ENCODE results near the gene FARSB. TPM values are rescaled to one million over a fixed set of nuclear protein-coding genes. Genes with fewer than 3 reads are reported as not detected.

Gene FARSB
- polyA plus RNA-seq, 3 donors: 5.8 to 10.9 (median 8.4) TPM

DNA sequence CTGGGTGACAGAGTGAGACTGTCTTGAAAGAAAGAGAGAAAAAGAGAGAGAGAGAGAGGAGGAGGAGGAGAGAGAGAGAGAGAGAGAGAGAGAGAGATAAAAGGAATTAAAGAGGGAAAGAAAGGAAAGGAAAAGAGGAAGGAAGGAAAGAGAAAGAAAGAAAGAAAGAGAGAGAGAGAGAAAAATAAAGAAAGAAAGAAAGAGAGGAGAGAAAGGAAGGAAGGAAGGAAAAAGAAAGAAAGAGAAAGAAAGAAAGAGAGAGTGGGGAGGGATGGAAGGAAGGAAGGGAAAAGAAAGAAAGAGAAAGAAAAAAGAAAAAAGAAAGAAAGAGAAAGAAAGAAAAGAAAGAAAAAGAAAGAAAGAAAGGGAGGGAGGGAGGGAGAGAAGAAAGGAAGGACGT, 45.3 kb upstream of the FARSB start:
- Histone ChIP-seq H4K20me1 (ENCODE audit: insufficient read depth, low read length) (no peaks in the 10 kb centered on the region), H3K4me2 (replicated peaks; ENCODE audit: extremely low read depth, low read length, poor library complexity, severe bottlenecking) (no peak overlapping the region), H3K9me3 (replicated peaks in 1 of 2; ENCODE audit: control insufficient read depth in 1 of 2, insufficient read depth in 1 of 2, low read length in 2 of 2) (no peaks in the 10 kb centered on the region), H2AFZ (ENCODE audit: insufficient read depth, low read depth, low read length, poor library complexity, severe bottlenecking) (no peak overlapping the region), H3K79me2 (ENCODE audit: insufficient read depth, low read length) (no peaks in the 10 kb centered on the region), H3K36me3 (replicated peaks in 1 of 2; ENCODE audit: control insufficient read depth in 1 of 2, insufficient read depth in 2 of 2, low read length in 2 of 2) (no peaks in the 10 kb centered on the region), H3K27me3 (ENCODE audit: control insufficient read depth in 2 of 2, insufficient read depth in 2 of 2, low read length in 2 of 2) (no peaks in the 10 kb centered on the region), H3K27ac (ENCODE audit: low read depth in 1 of 2, low read length in 2 of 2) (no peak overlapping the region), H3K4me1 (ENCODE audit: control insufficient read depth in 1 of 2, insufficient read depth in 2 of 2, low read length in 2 of 2) (no peaks in the 10 kb centered on the region), H3K9ac (ENCODE audit: insufficient read depth, low read length, poor library complexity, severe bottlenecking) (no peak overlapping the region), H3K4me3 (replicated peaks in 1 of 3; ENCODE audit: low read depth in 2 of 3, low read length in 3 of 3) (no peak overlapping the region)
- no peak overlapping the region for H3K4me3 Mint-ChIP-seq
- no peak for DNase-seq
- no peaks in the 10 kb centered on the region for H3K9me3 Mint-ChIP-seq
- H3K36me3 Mint-ChIP-seq: no peaks in the 10 kb centered on the region
- peaks cover 7% of the 10 kb centered on the region for H3K4me1 Mint-ChIP-seq
- TF ChIP-seq, protein P1, sequence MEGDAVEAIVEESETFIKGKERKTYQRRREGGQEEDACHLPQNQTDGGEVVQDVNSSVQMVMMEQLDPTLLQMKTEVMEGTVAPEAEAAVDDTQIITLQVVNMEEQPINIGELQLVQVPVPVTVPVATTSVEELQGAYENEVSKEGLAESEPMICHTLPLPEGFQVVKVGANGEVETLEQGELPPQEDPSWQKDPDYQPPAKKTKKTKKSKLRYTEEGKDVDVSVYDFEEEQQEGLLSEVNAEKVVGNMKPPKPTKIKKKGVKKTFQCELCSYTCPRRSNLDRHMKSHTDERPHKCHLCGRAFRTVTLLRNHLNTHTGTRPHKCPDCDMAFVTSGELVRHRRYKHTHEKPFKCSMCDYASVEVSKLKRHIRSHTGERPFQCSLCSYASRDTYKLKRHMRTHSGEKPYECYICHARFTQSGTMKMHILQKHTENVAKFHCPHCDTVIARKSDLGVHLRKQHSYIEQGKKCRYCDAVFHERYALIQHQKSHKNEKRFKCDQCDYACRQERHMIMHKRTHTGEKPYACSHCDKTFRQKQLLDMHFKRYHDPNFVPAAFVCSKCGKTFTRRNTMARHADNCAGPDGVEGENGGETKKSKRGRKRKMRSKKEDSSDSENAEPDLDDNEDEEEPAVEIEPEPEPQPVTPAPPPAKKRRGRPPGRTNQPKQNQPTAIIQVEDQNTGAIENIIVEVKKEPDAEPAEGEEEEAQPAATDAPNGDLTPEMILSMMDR (IDR thresholded peaks at IDR 0.05): no peak
- H3K27me3 Mint-ChIP-seq (ENCODE audit: low read depth in 3 of 3): peaks cover 0 to 7% (median 4%) of the 10 kb centered on the region in 3 donors
- peak overlapping the region in 2 of 7 donors; percentile 2 to 63 for H3K27ac Mint-ChIP-seq
- no CpG with 5 or more reads among the region's 1 CpG for WGBS (ENCODE audit: insufficient coverage)
- intact Hi-C loops (cut with micrococcal nuclease): loop anchor here in 1 of 2 donors (10.0 kb wide), 1 partner anchor 94 kb away; no protein-coding TSS in a partner anchor

DNA sequence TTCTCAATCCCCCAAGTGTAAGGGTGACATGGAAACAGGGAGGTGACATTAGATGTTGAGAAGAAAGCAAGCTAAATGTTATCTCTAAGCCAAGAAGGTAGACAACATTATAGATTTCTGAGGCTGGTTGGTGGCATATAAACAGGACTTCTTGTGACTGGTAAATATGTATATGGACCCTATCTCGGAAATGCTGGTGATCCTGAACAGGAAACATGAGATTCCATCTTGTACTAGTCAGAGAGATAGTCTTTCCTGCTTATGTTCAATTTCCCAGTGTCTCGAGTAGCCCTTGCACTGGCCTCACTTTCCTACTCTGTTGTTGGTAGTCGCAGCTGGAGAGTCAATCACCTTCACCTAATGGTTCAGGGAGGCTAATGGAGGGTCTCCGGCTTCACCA, 42.4 kb upstream of the FARSB start:
- peaks cover 0 to 7% (median 4%) of the 10 kb centered on the region in 3 donors for H3K27me3 Mint-ChIP-seq (ENCODE audit: low read depth in 3 of 3)
- no peak overlapping the region for H2AFZ ChIP-seq (ENCODE audit: insufficient read depth, low read depth, low read length, poor library complexity, severe bottlenecking)
- no peaks in the 10 kb centered on the region for H3K9me3 ChIP-seq (replicated peaks in 1 of 2; ENCODE audit: control insufficient read depth in 1 of 2, insufficient read depth in 1 of 2, low read length in 2 of 2)
- peaks cover 0 to 2% of the 10 kb centered on the region in 2 donors for H3K36me3 Mint-ChIP-seq
- no peak overlapping the region for H3K4me3 ChIP-seq (replicated peaks in 1 of 3; ENCODE audit: low read depth in 2 of 3, low read length in 3 of 3)
- H3K27ac ChIP-seq (ENCODE audit: low read depth in 1 of 2, low read length in 2 of 2): no peak overlapping the region
- H3K4me3 Mint-ChIP-seq: no peak overlapping the region
- no peaks in the 10 kb centered on the region for H4K20me1 ChIP-seq (ENCODE audit: insufficient read depth, low read length)
- DNase-seq: no peak
- TF ChIP-seq, protein P1 (IDR thresholded peaks at IDR 0.05): no peak
- peaks cover 4% of the 10 kb centered on the region for H3K4me1 Mint-ChIP-seq
- no peak overlapping the region for H3K9ac ChIP-seq (ENCODE audit: insufficient read depth, low read length, poor library complexity, severe bottlenecking)
- H3K27me3 ChIP-seq (ENCODE audit: control insufficient read depth in 2 of 2, insufficient read depth in 2 of 2, low read length in 2 of 2): no peaks in the 10 kb centered on the region
- H3K4me1 ChIP-seq (ENCODE audit: control insufficient read depth in 1 of 2, insufficient read depth in 2 of 2, low read length in 2 of 2): no peaks in the 10 kb centered on the region
- no peaks in the 10 kb centered on the region for H3K36me3 ChIP-seq (replicated peaks in 1 of 2; ENCODE audit: control insufficient read depth in 1 of 2, insufficient read depth in 2 of 2, low read length in 2 of 2)
- intact Hi-C loops (cut with micrococcal nuclease): loop anchor here in 1 of 2 donors (5.0 kb wide), 1 partner anchor 209 kb away; no protein-coding TSS in a partner anchor
- 100% methylated on average over 1 of the region's 4 CpGs for WGBS (ENCODE audit: insufficient coverage)
- no peak overlapping the region for H3K4me2 ChIP-seq (replicated peaks; ENCODE audit: extremely low read depth, low read length, poor library complexity, severe bottlenecking)
- peaks cover 0 to 2% (median 0%) of the 10 kb centered on the region in 7 donors for H3K9me3 Mint-ChIP-seq
- no peak overlapping the region for H3K27ac Mint-ChIP-seq
- no peaks in the 10 kb centered on the region for H3K79me2 ChIP-seq (ENCODE audit: insufficient read depth, low read length)

All from CD14-positive monocyte (primary cell).